ENCODE data around the gene RAB38.

The RAB38 gene

DNA sequence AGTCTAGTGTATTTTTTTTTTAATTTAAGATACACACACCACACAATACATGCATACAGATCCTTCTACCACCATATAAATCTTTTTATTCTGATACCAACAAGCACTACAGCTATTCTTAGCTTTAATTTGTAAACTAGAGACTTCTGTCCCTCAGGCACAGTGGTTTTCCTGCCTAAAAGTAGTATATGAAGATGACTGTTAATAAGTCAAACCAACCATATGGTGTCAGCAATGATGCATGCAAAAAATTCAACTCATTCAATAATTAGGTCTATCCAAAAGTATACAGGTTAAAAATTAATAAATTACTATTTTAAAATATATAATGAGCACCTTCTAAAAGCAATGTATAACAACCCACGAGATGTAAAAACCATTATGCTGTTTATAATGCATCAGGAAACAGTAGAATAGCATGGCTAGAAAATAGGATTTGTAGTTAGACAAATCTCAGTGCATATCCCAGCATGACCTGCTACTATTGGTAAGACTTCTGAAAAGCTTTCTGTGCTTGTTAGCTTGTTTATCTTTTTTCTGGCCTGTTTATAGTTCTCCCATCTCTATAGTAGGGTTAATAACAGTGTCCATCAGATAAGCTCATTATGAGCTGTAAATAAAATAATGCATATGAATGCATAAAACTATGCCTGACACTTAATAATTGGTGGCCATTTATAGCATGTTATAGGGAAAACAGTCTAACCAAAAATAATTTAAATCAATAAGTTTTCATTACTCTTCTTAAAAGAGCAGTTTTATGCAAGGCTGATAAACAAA lies 10.2 kb downstream of the RAB38 start:
- TF ChIP-seq, protein P1, sequence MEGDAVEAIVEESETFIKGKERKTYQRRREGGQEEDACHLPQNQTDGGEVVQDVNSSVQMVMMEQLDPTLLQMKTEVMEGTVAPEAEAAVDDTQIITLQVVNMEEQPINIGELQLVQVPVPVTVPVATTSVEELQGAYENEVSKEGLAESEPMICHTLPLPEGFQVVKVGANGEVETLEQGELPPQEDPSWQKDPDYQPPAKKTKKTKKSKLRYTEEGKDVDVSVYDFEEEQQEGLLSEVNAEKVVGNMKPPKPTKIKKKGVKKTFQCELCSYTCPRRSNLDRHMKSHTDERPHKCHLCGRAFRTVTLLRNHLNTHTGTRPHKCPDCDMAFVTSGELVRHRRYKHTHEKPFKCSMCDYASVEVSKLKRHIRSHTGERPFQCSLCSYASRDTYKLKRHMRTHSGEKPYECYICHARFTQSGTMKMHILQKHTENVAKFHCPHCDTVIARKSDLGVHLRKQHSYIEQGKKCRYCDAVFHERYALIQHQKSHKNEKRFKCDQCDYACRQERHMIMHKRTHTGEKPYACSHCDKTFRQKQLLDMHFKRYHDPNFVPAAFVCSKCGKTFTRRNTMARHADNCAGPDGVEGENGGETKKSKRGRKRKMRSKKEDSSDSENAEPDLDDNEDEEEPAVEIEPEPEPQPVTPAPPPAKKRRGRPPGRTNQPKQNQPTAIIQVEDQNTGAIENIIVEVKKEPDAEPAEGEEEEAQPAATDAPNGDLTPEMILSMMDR (IDR thresholded peaks at IDR 0.05; ENCODE audit: borderline replicate concordance, control extremely low read depth, extremely low read depth, insufficient read depth, missing control alignments), result no peak
- in situ Hi-C loops (cut with MboI; ENCODE audit: low sequenced_read_pairs, unreplicated experiment), result no loop called here
- DNase-seq (ENCODE audit: low spot score), result no peak

DNA sequence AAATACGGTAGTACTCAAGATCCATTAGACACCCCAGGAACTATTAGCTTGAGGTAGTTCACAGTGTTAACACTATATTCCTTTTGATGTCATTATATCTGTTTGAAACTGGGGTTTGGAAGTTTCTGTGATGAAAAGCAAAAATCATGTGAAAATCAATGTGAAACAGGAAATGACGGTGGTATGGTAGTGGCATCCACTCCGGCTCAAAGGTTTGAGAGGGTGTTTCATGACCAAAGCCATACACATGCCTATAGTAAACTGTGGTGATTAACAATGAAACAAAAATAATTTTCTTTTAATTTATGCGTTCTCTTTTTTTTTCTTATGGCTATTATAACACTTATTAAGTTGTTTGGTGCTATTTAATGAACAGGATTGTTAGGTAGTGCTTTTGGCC lies 10.9 kb downstream of the RAB38 start:
- in situ Hi-C loops (cut with MboI; ENCODE audit: low sequenced_read_pairs, unreplicated experiment), result no loop called here
- DNase-seq (ENCODE audit: low spot score), result no peak
- TF ChIP-seq, protein P1 (IDR thresholded peaks at IDR 0.05; ENCODE audit: borderline replicate concordance, control extremely low read depth, extremely low read depth, insufficient read depth, missing control alignments), result no peak

DNA sequence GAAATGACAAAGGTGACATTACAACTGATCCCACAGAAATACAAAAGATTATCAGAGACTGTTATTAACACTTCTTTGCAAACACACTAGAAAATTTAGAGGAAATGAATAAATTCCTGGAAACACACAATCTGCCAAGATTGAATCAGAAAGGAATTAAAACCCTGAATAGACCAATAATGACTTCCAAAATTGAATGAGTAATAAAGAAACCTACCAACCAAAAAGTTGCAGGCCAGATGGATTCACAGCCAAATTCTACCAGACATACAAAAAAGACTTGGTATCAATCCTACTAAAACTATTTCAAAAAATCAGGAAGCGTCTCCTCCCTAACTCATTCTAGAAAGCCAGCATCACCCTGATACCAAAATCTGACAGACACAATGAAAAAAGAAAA lies 17.2 kb downstream of the RAB38 start:
- TF ChIP-seq, protein P1 (IDR thresholded peaks at IDR 0.05; ENCODE audit: borderline replicate concordance, control extremely low read depth, extremely low read depth, insufficient read depth, missing control alignments), result no peak
- no peak for DNase-seq (ENCODE audit: low spot score)
- in situ Hi-C loops (cut with MboI; ENCODE audit: low sequenced_read_pairs, unreplicated experiment), result no loop called here

DNA sequence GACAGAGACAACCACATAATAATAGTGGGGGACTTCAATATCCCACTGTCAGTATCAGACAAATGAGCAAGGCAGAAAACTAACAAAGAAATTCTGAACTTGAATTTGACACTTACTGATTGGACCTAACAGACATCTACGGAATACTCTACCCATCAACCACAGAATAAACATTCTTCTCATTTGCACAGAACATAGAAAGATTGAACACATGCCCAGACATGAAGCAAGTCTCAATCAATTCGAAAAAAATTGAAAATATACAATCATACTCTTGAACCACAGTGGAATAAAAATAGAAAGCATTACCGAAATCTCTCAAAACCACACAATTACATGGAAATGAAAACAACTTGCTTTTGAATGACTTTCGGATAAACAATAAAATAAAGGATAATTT lies 17.9 kb downstream of the RAB38 start:
- TF ChIP-seq, protein P1 (IDR thresholded peaks at IDR 0.05; ENCODE audit: borderline replicate concordance, control extremely low read depth, extremely low read depth, insufficient read depth, missing control alignments), result no peak
- in situ Hi-C loops (cut with MboI; ENCODE audit: low sequenced_read_pairs, unreplicated experiment), result no loop called here
- DNase-seq (ENCODE audit: low spot score), result no peak

DNA sequence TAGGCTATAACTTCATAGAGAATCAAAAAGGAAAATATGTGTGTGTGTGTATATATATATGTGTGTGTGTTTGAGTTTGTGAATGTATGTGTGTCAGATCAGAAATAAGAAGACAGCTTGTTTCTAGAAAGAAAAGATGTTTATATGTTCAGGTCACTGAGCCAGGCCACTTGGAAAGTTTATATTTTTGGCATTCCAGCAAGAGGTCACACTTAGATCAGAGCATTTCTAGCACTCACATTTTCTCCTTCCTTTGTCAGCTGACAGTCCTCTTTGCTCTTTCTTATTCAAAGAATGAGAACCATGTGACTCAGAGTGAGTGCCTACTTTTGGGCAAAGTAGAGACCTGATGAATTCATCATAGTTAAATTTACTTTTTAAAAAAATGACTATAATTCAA lies 22.9 kb downstream of the RAB38 start:
- in situ Hi-C loops (cut with MboI; ENCODE audit: low sequenced_read_pairs, unreplicated experiment), result no loop called here
- DNase-seq (ENCODE audit: low spot score), result no peak
- TF ChIP-seq, protein P1 (IDR thresholded peaks at IDR 0.05; ENCODE audit: borderline replicate concordance, control extremely low read depth, extremely low read depth, insufficient read depth, missing control alignments), result no peak

DNA sequence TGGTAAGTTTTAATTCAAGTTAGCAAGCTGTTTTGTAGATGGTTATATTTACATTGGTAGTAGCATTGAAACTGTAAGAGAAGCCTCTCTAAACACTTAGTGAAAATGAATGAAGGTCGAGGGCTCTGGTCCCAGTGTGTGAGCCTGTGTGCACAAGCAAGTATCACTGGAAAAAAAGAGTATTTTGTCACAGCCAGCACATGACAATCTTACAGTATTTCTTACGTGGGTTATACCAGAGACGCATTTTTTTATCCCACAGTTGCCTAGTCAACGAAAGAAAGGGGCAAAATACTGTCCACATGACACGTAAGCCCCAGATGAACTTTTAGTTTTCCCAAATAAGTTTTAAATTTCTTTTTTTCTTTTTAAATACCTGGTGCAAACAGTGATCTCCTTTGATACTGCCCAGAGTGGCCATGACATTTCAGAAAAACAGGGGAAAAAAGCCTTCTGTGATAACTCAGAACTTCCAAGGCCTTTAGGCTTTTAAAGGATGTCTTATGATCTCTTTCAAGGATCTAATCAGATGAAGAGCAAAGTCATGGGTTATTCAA lies 23.5 kb downstream of the RAB38 start:
- DNase-seq (ENCODE audit: low spot score), result no peak
- in situ Hi-C loops (cut with MboI; ENCODE audit: low sequenced_read_pairs, unreplicated experiment), result no loop called here
- TF ChIP-seq, protein P1 (IDR thresholded peaks at IDR 0.05; ENCODE audit: borderline replicate concordance, control extremely low read depth, extremely low read depth, insufficient read depth, missing control alignments), result no peak

All from GM13976 (cell line).